PC-9 (cell line): Measurements from ENCODE around the gene MAL. TPM values are rescaled to one million over a fixed set of nuclear protein-coding genes. Genes with fewer than 3 reads are reported as not detected.

Experiments
- BruUV-seq: library from RNA; stranded (reverse); fragments of 400-500 nt; replicated peaks from 2 replicates; lab custom pipeline; 2021; lab: Mats Ljungman, UMichigan
- CTCF ChIA-PET: fragments of 300-600 bp; sonication (Branson Sonifier 250); formaldehyde crosslinking; loops from one replicate; lab custom pipeline; 2022; ENCODE audit warnings: antibody characterized with exemption; lab: Charles Lee
- POLR2A ChIA-PET: fragments of 300-600 bp; sonication (Branson Sonifier 250); formaldehyde crosslinking; loops from one replicate; lab custom pipeline; 2022; ENCODE audit warnings: antibody characterized with exemption; ENCODE audit not compliant: unreplicated experiment; lab: Charles Lee
- DNase-seq, 2 experiments: peaks; one replicate each; pipeline versions ENCODE4 v3.0.0 to v3.0.0-alpha.2; 2015 to 2022; ENCODE audit warnings: mixed read lengths in 1 of 2
- H2AFZ ChIP-seq: fragments of 200-600 bp; sonication (generic); 2 replicates; pipeline ENCODE4 v1.8.1; 2017; ENCODE audit warnings: antibody characterized with exemption
- H3F3A ChIP-seq: fragments of 200-600 bp; sonication (generic); 2 replicates; pipeline ENCODE4 v1.8.1; 2017; ENCODE audit warnings: antibody characterized with exemption, mild to moderate bottlenecking, low read depth; ENCODE audit not compliant: insufficient read depth
- H3K27ac ChIP-seq: fragments of 200-600 bp; sonication (generic); 2 replicates; pipeline ENCODE4 v1.6.1; 2016; ENCODE audit warnings: mixed run types
- H3K27me3 ChIP-seq: fragments of 200-600 bp; sonication (generic); 2 replicates; pipeline ENCODE4 v1.6.1; 2016; ENCODE audit warnings: low read depth, mixed run types; ENCODE audit not compliant: insufficient read depth
- H3K36me3 ChIP-seq: fragments of 200-600 bp; sonication (generic); 2 replicates; pipeline ENCODE4 v1.6.1; 2016; ENCODE audit warnings: low read depth, mixed run types
- H3K4me1 ChIP-seq: fragments of 200-600 bp; sonication (generic); replicated peaks from 2 replicates; pipeline ENCODE4 v1.6.1; 2016; ENCODE audit warnings: mixed run types; ENCODE audit not compliant: insufficient read depth
- H3K4me2 ChIP-seq: fragments of 200-600 bp; sonication (generic); 2 replicates; pipeline ENCODE4 v1.6.1; 2017; ENCODE audit warnings: mixed run types
- H3K4me3 ChIP-seq: fragments of 200-600 bp; sonication (generic); 2 replicates; pipeline ENCODE4 v1.6.1; 2016; ENCODE audit warnings: mixed run types
- H3K79me2 ChIP-seq: fragments of 200-600 bp; sonication (generic); 2 replicates; pipeline ENCODE4 v1.6.1; 2017; ENCODE audit warnings: low read depth, mixed run types
- H3K9me2 ChIP-seq: fragments of 200-600 bp; sonication (generic); 2 replicates; pipeline ENCODE4 v1.8.1; 2017; ENCODE audit warnings: mild to moderate bottlenecking; ENCODE audit not compliant: insufficient read depth
- H3K9me3 ChIP-seq: fragments of 200-600 bp; sonication (generic); 2 replicates; pipeline ENCODE4 v1.8.1; 2016; ENCODE audit warnings: low read depth; ENCODE audit not compliant: insufficient read depth
- H4K20me1 ChIP-seq: fragments of 200-600 bp; sonication (generic); 2 replicates; pipeline ENCODE4 v1.8.1; 2017; ENCODE audit not compliant: insufficient read depth
- CTCF ChIP-seq: fragments of 200-600 bp; sonication (generic); conservative IDR thresholded peaks from 2 replicates; pipeline ENCODE4 v1.6.1; 2017; ENCODE audit warnings: mixed run types, antibody characterized with exemption, mild to moderate bottlenecking, moderate library complexity
- EZH2 ChIP-seq: fragments of 200-600 bp; sonication (generic); IDR thresholded peaks from 2 replicates; pipeline ENCODE4 v1.8.0; 2017; ENCODE audit warnings: antibody characterized with exemption, low read depth
- intact Hi-C: fragments of 100-400 bp; cut with micrococcal nuclease; formaldehyde crosslinking; loops from one replicate; pipeline ENCODE4 v1.10.0; 2022; ENCODE audit not compliant: unreplicated experiment
- total RNA-seq: library from RNA; stranded (reverse); gene quantifications from 2 replicates; pipeline ENCODE4 v1.2.3, GENCODE V29; 2021

MAL gene
- total RNA-seq, 1 experiment from 2014 or later, result 146 TPM

GRCh38 chr2:95004711-95005110 lies 20.8 kb upstream of the MAL start:
- no peak for TF ChIP-seq CTCF
- TF ChIP-seq EZH2, result no peak
- intact Hi-C loops, result no loop called here
- BruUV-seq, result no TSS peak
- Histone ChIP-seq H3K4me1 (no peaks in the 10 kb centered on the region), H3K4me3 (no peak overlapping the region), H4K20me1 (peaks cover 7% of the 10 kb centered on the region; the same call in 1 of the 2 replicates), H3F3A (0 out of 2 replicates have a peak, but pooled peaks cover 3% of the 10 kb centered on the region), H3K27me3 (no peaks in the 10 kb centered on the region), H3K9me2 (no peaks in the 10 kb centered on the region), H3K27ac (no peak overlapping the region), H3K9me3 (no peaks in the 10 kb centered on the region), H3K4me2 (no peak overlapping the region), H3K79me2 (no peaks in the 10 kb centered on the region), H2AFZ (no peak overlapping the region), H3K36me3 (no peaks in the 10 kb centered on the region)
- ChIA-PET POLR2A (no interaction called here), CTCF (no interaction called here)
- no peak for DNase-seq

- Histone ChIP-seq H3F3A (0 out of 2 replicates have a peak, but pooled peaks cover 3% of the 10 kb centered on the region), H3K36me3 (no peaks in the 10 kb centered on the region), H3K27ac (no peak overlapping the region), H4K20me1 (peaks cover 7% of the 10 kb centered on the region; the same call in 1 of the 2 replicates), H3K27me3 (no peaks in the 10 kb centered on the region), H3K79me2 (no peaks in the 10 kb centered on the region), H3K4me2 (no peak overlapping the region), H3K9me2 (no peaks in the 10 kb centered on the region), H3K4me1 (no peaks in the 10 kb centered on the region), H3K4me3 (no peak overlapping the region), H3K9me3 (no peaks in the 10 kb centered on the region), H2AFZ (no peak overlapping the region)
- POLR2A ChIA-PET, result no interaction called here
- DNase-seq, result no peak
- intact Hi-C loops, result no loop called here
- CTCF ChIA-PET, result no interaction called here
- BruUV-seq, result no TSS peak
- no peak for TF ChIP-seq CTCF
- TF ChIP-seq EZH2, result no peak
Observed at GRCh38 chr2:95005726-95006125, 19.8 kb upstream of the MAL start.

GRCh38 chr2:95006588-95006987 lies 18.9 kb upstream of the MAL start:
- no peaks in the 10 kb centered on the region for H3K9me3 ChIP-seq
- no peak overlapping the region for H2AFZ ChIP-seq
- no TSS peak for BruUV-seq
- H4K20me1 ChIP-seq, result peaks cover 7% of the 10 kb centered on the region; the same call in 1 of the 2 replicates
- no peak for DNase-seq
- no peak overlapping the region for H3K4me2 ChIP-seq
- TF ChIP-seq CTCF (no peak), EZH2 (no peak)
- H3K27me3 ChIP-seq, result no peaks in the 10 kb centered on the region
- ChIA-PET CTCF (no interaction called here), POLR2A (no interaction called here)
- no peaks in the 10 kb centered on the region for H3K36me3 ChIP-seq
- intact Hi-C loops, result no loop called here
- H3F3A ChIP-seq, result 0 out of 2 replicates have a peak, but pooled peaks cover 3% of the 10 kb centered on the region
- H3K4me1 ChIP-seq, result no peaks in the 10 kb centered on the region
- no peaks in the 10 kb centered on the region for H3K79me2 ChIP-seq
- no peaks in the 10 kb centered on the region for H3K9me2 ChIP-seq
- no peak overlapping the region for H3K4me3 ChIP-seq
- H3K27ac ChIP-seq, result no peak overlapping the region
